H1 (cell line): ENCODE results near the gene QSER1. TPM values are rescaled to one million over a fixed set of nuclear protein-coding genes. Genes with fewer than 3 reads are reported as not detected.

Source experiments
- CTCF ChIA-PET: fragments of 300-600 bp; sonication (Branson Sonifier 250); formaldehyde crosslinking; loops from one replicate; lab custom pipeline; 2021; ENCODE audit not compliant: partially characterized antibody; lab: Charles Lee
- POLR2A ChIA-PET: fragments of 300-600 bp; sonication (Branson Sonifier 250); formaldehyde crosslinking; loops from one replicate; lab custom pipeline; 2021; ENCODE audit warnings: inconsistent platforms; ENCODE audit not compliant: partially characterized antibody; lab: Charles Lee
- DNase-seq, 2 experiments: peaks; one replicate each; pipeline versions ENCODE4 v3.0.0 to v3.0.0-alpha.2; 2010 to 2022; ENCODE audit warnings: low spot score in 2 of 2, low read depth in 1 of 2, mixed read lengths in 1 of 2
- FAIRE-seq: peaks from 2 replicates; lab custom pipeline; 2011; peaks lifted over from hg19 to GRCh38; lab: Jason Lieb, UNC
- H2AFZ ChIP-seq: 2 replicates; pipeline ENCODE4 v1.8.1; 2012; ENCODE audit warnings: low read length, inconsistent platforms
- H2AK5ac ChIP-seq: 2 replicates; pipeline ENCODE4 v1.6.1; 2013; ENCODE audit warnings: low read depth, low read length
- H2BK120ac ChIP-seq: replicated peaks from 2 replicates; pipeline ENCODE3; 2013; ENCODE audit warnings: low read depth, low read length, inconsistent platforms
- H2BK12ac ChIP-seq: 2 replicates; pipeline ENCODE4 v1.6.1; 2013; ENCODE audit warnings: low read depth, low read length
- H2BK15ac ChIP-seq: 2 replicates; pipeline ENCODE4 v1.6.1; 2013; ENCODE audit warnings: low read length
- H2BK20ac ChIP-seq: 2 replicates; pipeline ENCODE4 v1.6.1; 2013; ENCODE audit warnings: low read length
- H2BK5ac ChIP-seq: 2 replicates; pipeline ENCODE4 v1.6.1; 2013; ENCODE audit warnings: low read depth, low read length
- H3K14ac ChIP-seq: 2 replicates; pipeline ENCODE4 v1.6.1; 2013; ENCODE audit warnings: inconsistent platforms; ENCODE audit not compliant: insufficient read length
- H3K18ac ChIP-seq: 2 replicates; pipeline ENCODE4 v1.6.1; 2013; ENCODE audit warnings: low read length; ENCODE audit errors: extremely low read depth
- H3K23ac ChIP-seq: 2 replicates; pipeline ENCODE4 v1.6.1; 2013; ENCODE audit warnings: inconsistent platforms; ENCODE audit not compliant: insufficient read length
- H3K23me2 ChIP-seq: 2 replicates; pipeline ENCODE4 v1.6.1; 2013; ENCODE audit warnings: low read depth, low read length
- H3K27ac ChIP-seq: 2 replicates; pipeline ENCODE4 v1.6.1; 2011; ENCODE audit warnings: low read depth, low read length, inconsistent platforms
- H3K27me3 ChIP-seq, 4 experiments: replicated peaks in 1 of 4; 1 replicate in 1 of 4; 2 replicates in 3 of 4; pipeline versions ENCODE4 v1.6.1 to v1.8.1; 2011 to 2013; ENCODE audit warnings: low read length in 3 of 4, mild to moderate bottlenecking in 3 of 4, inconsistent platforms in 2 of 4, mixed read lengths in 2 of 4, moderate library complexity in 1 of 4; ENCODE audit not compliant: control insufficient read depth in 3 of 4, insufficient read depth in 3 of 4; ENCODE audit errors: extremely low read depth in 1 of 4
- H3K36me3 ChIP-seq, 4 experiments: 2 replicates each; pipeline versions ENCODE4 v1.6.1 to v1.8.1; 2011 to 2013; ENCODE audit warnings: mild to moderate bottlenecking in 4 of 4, low read length in 3 of 4, moderate library complexity in 2 of 4, control low read depth in 1 of 4, inconsistent platforms in 1 of 4; ENCODE audit not compliant: insufficient read depth in 4 of 4, control insufficient read depth in 2 of 4
- H3K4ac ChIP-seq: replicated peaks from 2 replicates; pipeline ENCODE3; 2013; ENCODE audit warnings: low read length, low read depth, mixed read lengths, inconsistent platforms; ENCODE audit not compliant: insufficient read length
- H3K4me1 ChIP-seq, 4 experiments: replicated peaks in 1 of 4; 1 replicate in 1 of 4; 2 replicates in 3 of 4; pipeline versions ENCODE4 v1.6.1 to v1.8.1; 2011 to 2013; ENCODE audit warnings: low read length in 3 of 4, inconsistent platforms in 2 of 4, mixed read lengths in 1 of 4; ENCODE audit not compliant: insufficient read depth in 4 of 4, control insufficient read depth in 3 of 4
- H3K4me2 ChIP-seq, 2 experiments: 2 replicates each; pipeline versions ENCODE4 v1.6.1 to v1.8.1; 2011 to 2013; ENCODE audit warnings: low read depth in 2 of 2, low read length in 2 of 2, control low read depth in 1 of 2, inconsistent platforms in 1 of 2, mild to moderate bottlenecking in 1 of 2; ENCODE audit not compliant: insufficient read depth in 1 of 2
- H3K4me3 ChIP-seq, 4 experiments: fragments of 200-600, 300-600 bp in 1 of 4; sonication (generic), shearing (Covaris generic), sonication (Bioruptor Twin) in 1 of 4; 2 replicates each; pipeline versions ENCODE4 v1.5.1 to v1.8.1; 2011 to 2016; ENCODE audit warnings: low read length in 4 of 4, low read depth in 3 of 4, control low read depth in 2 of 4, inconsistent platforms in 2 of 4, mild to moderate bottlenecking in 2 of 4, mixed read lengths in 1 of 4, moderate library complexity in 1 of 4; ENCODE audit not compliant: insufficient read depth in 2 of 4; ENCODE audit errors: extremely low read depth in 1 of 4
- H3K56ac ChIP-seq: replicated peaks from 2 replicates; pipeline ENCODE3; 2013; ENCODE audit warnings: low read depth, mild to moderate bottlenecking, mixed read lengths, low read length, inconsistent platforms; ENCODE audit not compliant: insufficient read length
- H3K79me1 ChIP-seq: 2 replicates; pipeline ENCODE4 v1.6.1; 2013; ENCODE audit warnings: low read depth, low read length, control low read depth
- H3K79me2 ChIP-seq, 2 experiments: 2 replicates each; pipeline versions ENCODE4 v1.6.1 to v1.8.1; 2012 to 2013; ENCODE audit warnings: low read length in 2 of 2, mild to moderate bottlenecking in 2 of 2, inconsistent platforms in 1 of 2; ENCODE audit not compliant: insufficient read depth in 2 of 2, control insufficient read depth in 1 of 2
- H3K9ac ChIP-seq, 4 experiments: replicated peaks in 1 of 4; 1 replicate in 1 of 4; 2 replicates in 3 of 4; pipeline versions ENCODE4 v1.6.1 to v1.8.1; 2011 to 2013; ENCODE audit warnings: low read depth in 3 of 4, low read length in 3 of 4, control low read depth in 2 of 4, mild to moderate bottlenecking in 2 of 4, moderate library complexity in 2 of 4, inconsistent platforms in 1 of 4; ENCODE audit errors: extremely low read depth in 1 of 4
- H3K9me3 ChIP-seq, 2 experiments: 2 replicates each; pipeline versions ENCODE4 v1.6.1 to v1.8.1; 2012 to 2013; ENCODE audit warnings: mild to moderate bottlenecking in 2 of 2, moderate library complexity in 2 of 2, control low read depth in 1 of 2, inconsistent platforms in 1 of 2, low read depth in 1 of 2, low read length in 1 of 2, mixed read lengths in 1 of 2; ENCODE audit not compliant: insufficient read depth in 2 of 2
- H4K20me1 ChIP-seq, 2 experiments: replicated peaks in 1 of 2; 2 replicates each; pipeline versions ENCODE3 to v1.8.1; 2011 to 2013; ENCODE audit warnings: inconsistent platforms in 2 of 2, low read length in 2 of 2, mild to moderate bottlenecking in 1 of 2; ENCODE audit not compliant: insufficient read depth in 2 of 2, control insufficient read depth in 1 of 2
- H4K5ac ChIP-seq: 2 replicates; pipeline ENCODE4 v1.6.1; 2013; ENCODE audit warnings: low read length, low read depth, mixed read lengths, inconsistent platforms; ENCODE audit not compliant: insufficient read length
- H4K8ac ChIP-seq: 2 replicates; pipeline ENCODE4 v1.8.0; 2013; ENCODE audit warnings: mild to moderate bottlenecking, moderate library complexity, low read length, inconsistent platforms; ENCODE audit not compliant: insufficient read depth; ENCODE audit errors: extremely low read depth
- H4K91ac ChIP-seq: replicated peaks from 2 replicates; pipeline ENCODE3; 2013; ENCODE audit warnings: low read length, mixed read lengths, inconsistent platforms; ENCODE audit not compliant: insufficient read length
- ATF2 ChIP-seq: IDR thresholded peaks from 2 replicates; pipeline ENCODE4 v1.6.1; 2012; ENCODE audit warnings: low read length, inconsistent platforms
- BACH1 ChIP-seq: IDR thresholded peaks from 2 replicates; pipeline ENCODE4 v1.6.1; 2012; ENCODE audit warnings: low read length, improper control_type of control experiment
- CBX5 ChIP-seq: fragments of 300-800, 300-1000 bp; sonication (generic); IDR thresholded peaks from 2 replicates; pipeline ENCODE4 v1.7.1; 2016; ENCODE audit warnings: antibody characterized with exemption, low read length, low read depth
- CEBPB ChIP-seq: IDR thresholded peaks from 2 replicates; pipeline ENCODE4 v1.6.1; 2012; ENCODE audit warnings: low read depth, low read length
- GABPA ChIP-seq: IDR thresholded peaks from 2 replicates; pipeline ENCODE4 v1.6.1; 2011; ENCODE audit warnings: mild to moderate bottlenecking, low read length, moderate library complexity, borderline replicate concordance; ENCODE audit not compliant: insufficient read depth
- KDM4A ChIP-seq: IDR thresholded peaks from one replicate; pipeline ENCODE4 v1.7.1; 2012; ENCODE audit warnings: low read depth, mild to moderate bottlenecking, moderate library complexity, low read length, inconsistent platforms; ENCODE audit not compliant: severe bottlenecking
- RXRA ChIP-seq: IDR thresholded peaks from 2 replicates; pipeline ENCODE4 v1.6.1; 2011; ENCODE audit warnings: low read depth, mild to moderate bottlenecking, low read length, moderate library complexity; ENCODE audit not compliant: insufficient read depth
- TAF1 ChIP-seq: IDR thresholded peaks from 2 replicates; pipeline ENCODE4 v1.6.1; 2011; ENCODE audit warnings: mild to moderate bottlenecking, low read depth, low read length
- TAF7 ChIP-seq: optimal IDR thresholded peaks from 2 replicates; pipeline ENCODE3; 2011; ENCODE audit warnings: low read depth, mild to moderate bottlenecking, inconsistent platforms, low read length, moderate library complexity, borderline replicate concordance
- YY1 ChIP-seq: IDR thresholded peaks from 2 replicates; pipeline ENCODE4 v1.6.1; 2011; ENCODE audit warnings: low read depth, mild to moderate bottlenecking, low read length
- ZNF274 ChIP-seq: IDR thresholded peaks from 2 replicates; pipeline ENCODE4 v1.7.0; 2012; ENCODE audit warnings: low read length, borderline replicate concordance; ENCODE audit errors: extremely low read depth
- WGBS, 2 experiments: shearing (Covaris generic) in 1 of 2; methylation state at CpG; one replicate each; pipeline versions ENCODE4 v1.1.6 to v1.1.7; 2013 to 2015; ENCODE audit warnings: low lambda C conversion rate in 2 of 2, mixed read lengths in 2 of 2, inconsistent platforms in 1 of 2, low coverage in 1 of 2, missing lambda C conversion rate in 1 of 2; ENCODE audit not compliant: insufficient replicate concordance in 2 of 2, insufficient coverage in 1 of 2, insufficient read length in 1 of 2; ENCODE audit errors: extremely low coverage in 1 of 2, missing lambda C conversion rate in 1 of 2; 5-methylcytosine and 5-hydroxymethylcytosine counted together
- polyA plus RNA-seq, 7 experiments: library from polyadenylated mRNA; depleted of rRNA in 3 of 7; stranded (reverse) in 5 of 7; unstranded in 2 of 7; fragments of >200 nt in 5 of 7; fragments of 200-250 nt in 2 of 7; gene quantifications; 1 replicate in 5 of 7; 2 replicates in 1 of 7; 4 replicates in 1 of 7; pipeline versions ENCODE4 v1.2.1 to v1.2.3, GENCODE V29; 2011 to 2013; ENCODE audit warnings: missing spikeins in 2 of 7, mixed read lengths in 2 of 7
- total RNA-seq: library from RNA; stranded (reverse); fragmentation: NEBNext Ultra II Directional; extraction: Animal tissue kit (Norgen Biotek cat#: 25700); gene quantifications from 2 replicates; pipeline ENCODE4 v1.2.1, GENCODE V29; 2021

The QSER1 gene
- total and polyA plus RNA-seq, 2 of the 8 experiments (the other 6 are each of a cell fraction or from before 2014, with no cell fraction given), result 29.3 to 117 TPM

DNA sequence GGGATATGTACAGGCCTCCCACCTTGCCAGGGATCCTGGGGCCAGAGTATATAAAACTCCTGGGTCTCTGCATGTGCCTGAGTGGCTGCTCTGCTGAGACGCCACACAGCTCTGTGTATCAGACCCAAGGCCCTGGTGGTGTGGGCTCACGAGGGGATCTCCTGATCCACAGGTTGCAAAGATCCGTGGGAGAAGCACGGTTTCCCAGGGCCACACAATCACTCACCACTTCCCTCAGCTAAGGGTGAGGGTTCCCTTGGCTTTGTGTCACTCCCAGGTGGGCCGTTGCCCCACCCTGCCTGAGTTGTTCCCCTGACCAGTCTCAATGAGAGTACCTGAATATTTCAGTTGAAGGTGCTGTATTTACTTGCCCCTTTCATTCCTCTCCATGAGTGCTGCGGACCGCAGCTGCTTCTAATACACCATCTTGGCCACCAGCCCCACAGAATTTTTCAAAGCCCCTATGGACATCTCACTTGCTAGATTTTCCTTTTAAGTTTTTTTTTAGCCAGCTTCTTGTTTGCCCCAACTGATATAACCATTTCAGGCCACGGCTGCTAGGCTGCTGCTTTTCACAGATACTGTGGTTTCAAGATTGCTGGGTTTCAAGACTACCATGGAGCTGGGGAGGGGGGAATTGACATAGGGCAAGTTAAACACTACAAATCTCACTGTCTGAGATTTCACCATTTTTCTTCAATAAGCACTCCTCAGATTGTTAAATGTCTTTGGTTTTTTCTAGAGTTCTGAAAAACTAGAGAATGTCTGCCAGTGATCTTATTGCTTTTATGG lies 109.3 kb downstream of the QSER1 start:
- CTCF ChIA-PET, result interaction anchor here (1.6 to 2.0 kb wide), 2 partner anchors 63 to 143 kb away, joined by 3 to 8 read pairs; no protein-coding TSS in a partner anchor
- Histone ChIP-seq H2BK15ac (no peak overlapping the region), H2BK120ac (no peak overlapping the region), H4K8ac (peak overlapping the region; percentile 4; the same call in 1 of the 2 replicates), H3K23me2 (no peaks in the 10 kb centered on the region; the same call in 1 of the 2 replicates), H4K20me1 (no peaks in the 10 kb centered on the region), H3K23ac (no peak overlapping the region), H2AFZ (no peak overlapping the region), H3K79me1 (no peaks in the 10 kb centered on the region), H3K56ac (no peak overlapping the region), H2BK5ac (no peak overlapping the region), H3K9ac (no peak overlapping the region), H3K9me3 (no peaks in the 10 kb centered on the region), H2BK12ac (no peak overlapping the region), H4K91ac (no peak overlapping the region), H3K4ac (no peak overlapping the region), H4K5ac (no peak overlapping the region), H3K4me1 (no peaks in the 10 kb centered on the region; a peak in 1 of 7 replicates), H3K4me3 (no peak overlapping the region), H3K14ac (no peak overlapping the region), H2AK5ac (no peak overlapping the region), H3K27me3 (no peaks in the 10 kb centered on the region), H2BK20ac (no peak overlapping the region), H3K79me2 (no peaks in the 10 kb centered on the region), H3K36me3 (no peaks in the 10 kb centered on the region), H3K4me2 (no peak overlapping the region), H3K27ac (no peak overlapping the region), H3K18ac (no peak overlapping the region; the same call in 1 of the 2 replicates)
- FAIRE-seq (no peak), DNase-seq (no peak)
- POLR2A ChIA-PET, result interaction anchor here (0.9 to 1.1 kb wide), 3 partner anchors 10 to 14 kb away, joined by 3 read pairs; partner anchors contain the start of gene DEPDC7
- WGBS, 2 experiments, result 90% methylated on average over 8 of the region's 8 CpGs; no CpG with 5 or more reads in 1 of the 2 experiments
- TF ChIP-seq TAF1, result no peak
- TF ChIP-seq RXRA, result no peak
- TF ChIP-seq BACH1, result no peak
- no peak for TF ChIP-seq TAF7
- no peak for TF ChIP-seq GABPA
- TF ChIP-seq KDM4A, result no peak
- TF ChIP-seq YY1, result no peak
- no peak for TF ChIP-seq CBX5
- no peak for TF ChIP-seq ZNF274
- no peak for TF ChIP-seq ATF2
- TF ChIP-seq CEBPB, result no peak
